ENCODE results near the gene OASL.
"Not testable (repeated sequence)": the region's sequence is repeated elsewhere in the genome, so short reads cannot be mapped to it uniquely, and the experiment has no call there.

Gene OASL

GRCh38 chr12:121047400-121047799 is 8.4 kb upstream of the OASL start:
- not testable (repeated sequence) for H3K27me3 ChIP-seq (ENCODE audit: insufficient read depth, low read length); H2AK5ac ChIP-seq (ENCODE audit: low read length); H4K8ac ChIP-seq (ENCODE audit: low read depth, low read length); H2AFZ ChIP-seq (ENCODE audit: insufficient read depth, low read length, poor library complexity); H3K14ac ChIP-seq (ENCODE audit: low read length); H3K36me3 ChIP-seq (ENCODE audit: control insufficient read depth in 1 of 2, insufficient read depth in 2 of 2, low read length in 2 of 2); H4K12ac ChIP-seq (ENCODE audit: low read depth, low read length); H3K79me2 ChIP-seq (ENCODE audit: control insufficient read depth, insufficient read depth, low read length, poor library complexity); H3K4me3 ChIP-seq (ENCODE audit: low read depth, low read length); H2BK120ac ChIP-seq (ENCODE audit: insufficient read depth, low read length, poor library complexity); H2BK5ac ChIP-seq (ENCODE audit: low read depth, low read length, poor library complexity); DNase-seq; H4K91ac ChIP-seq (ENCODE audit: low read depth, low read length); H2BK12ac ChIP-seq (ENCODE audit: low read length); H3K9ac ChIP-seq (ENCODE audit: low read length); H3K27ac ChIP-seq (ENCODE audit: low read depth, low read length); H3K79me1 ChIP-seq (ENCODE audit: low read length); H3K18ac ChIP-seq (ENCODE audit: low read length); H3K4ac ChIP-seq (ENCODE audit: low read depth, low read length); H3K23ac ChIP-seq (ENCODE audit: low read length); H3K9me3 ChIP-seq (ENCODE audit: insufficient read depth, low read depth, low read length); H3K4me2 ChIP-seq (ENCODE audit: low read length); H3K4me1 ChIP-seq (ENCODE audit: control insufficient read depth in 1 of 2, insufficient read depth in 2 of 2, low read length in 2 of 2)
- WGBS (ENCODE audit: extremely low coverage, insufficient coverage, insufficient read length): no CpG with 5 or more reads among the region's 12 CpGs

- no peak overlapping the region for H2AK5ac ChIP-seq (ENCODE audit: low read length)
- no peak overlapping the region for H4K12ac ChIP-seq (ENCODE audit: low read depth, low read length)
- no peak overlapping the region for H3K23ac ChIP-seq (ENCODE audit: low read length)
- DNase-seq: no peak
- H2AFZ ChIP-seq (ENCODE audit: insufficient read depth, low read length, poor library complexity): no peak overlapping the region
- H3K27ac ChIP-seq (ENCODE audit: low read depth, low read length): no peak overlapping the region
- WGBS (ENCODE audit: extremely low coverage, insufficient coverage, insufficient read length): no CpG with 5 or more reads among the region's 4 CpGs
- H3K9ac ChIP-seq (ENCODE audit: low read length): no peak overlapping the region
- H3K79me2 ChIP-seq (ENCODE audit: control insufficient read depth, insufficient read depth, low read length, poor library complexity): no peaks in the 10 kb centered on the region
- no peak overlapping the region for H3K4me3 ChIP-seq (ENCODE audit: low read depth, low read length)
- no peak overlapping the region for H2BK12ac ChIP-seq (ENCODE audit: low read length)
- H4K8ac ChIP-seq (ENCODE audit: low read depth, low read length): no peak overlapping the region
- H3K79me1 ChIP-seq (ENCODE audit: low read length): no peaks in the 10 kb centered on the region
- H3K27me3 ChIP-seq (ENCODE audit: insufficient read depth, low read length): no peaks in the 10 kb centered on the region
- H3K4ac ChIP-seq (ENCODE audit: low read depth, low read length): no peak overlapping the region
- H3K36me3 ChIP-seq (ENCODE audit: control insufficient read depth in 1 of 2, insufficient read depth in 2 of 2, low read length in 2 of 2): no peaks in the 10 kb centered on the region
- no peaks in the 10 kb centered on the region for H3K4me1 ChIP-seq (ENCODE audit: control insufficient read depth in 1 of 2, insufficient read depth in 2 of 2, low read length in 2 of 2)
- no peak overlapping the region for H3K18ac ChIP-seq (ENCODE audit: low read length)
- H2BK5ac ChIP-seq (ENCODE audit: low read depth, low read length, poor library complexity): no peak overlapping the region
- H4K91ac ChIP-seq (ENCODE audit: low read depth, low read length): no peak overlapping the region
- no peak overlapping the region for H3K4me2 ChIP-seq (ENCODE audit: low read length)
- no peak overlapping the region for H3K14ac ChIP-seq (ENCODE audit: low read length)
- H3K9me3 ChIP-seq (ENCODE audit: insufficient read depth, low read depth, low read length): no peaks in the 10 kb centered on the region
- H2BK120ac ChIP-seq (ENCODE audit: insufficient read depth, low read length, poor library complexity): no peak overlapping the region
These were observed 4.0 kb upstream of the OASL start for GRCh38 chr12:121043067-121043466.

GRCh38 chr12:121036810-121037326 is 2.2 kb downstream of the OASL start:
- H4K8ac ChIP-seq (ENCODE audit: low read depth, low read length): no peak overlapping the region
- H3K18ac ChIP-seq (ENCODE audit: low read length): no peak overlapping the region
- H3K9ac ChIP-seq (ENCODE audit: low read length): no peak overlapping the region
- no peaks in the 10 kb centered on the region for H3K36me3 ChIP-seq (ENCODE audit: control insufficient read depth in 1 of 2, insufficient read depth in 2 of 2, low read length in 2 of 2)
- DNase-seq: peak in 1 of 2 donors; percentile 27
- H4K12ac ChIP-seq (ENCODE audit: low read depth, low read length): no peak overlapping the region
- H2BK12ac ChIP-seq (ENCODE audit: low read length): no peak overlapping the region
- no peak overlapping the region for H2BK5ac ChIP-seq (ENCODE audit: low read depth, low read length, poor library complexity)
- H2AFZ ChIP-seq (ENCODE audit: insufficient read depth, low read length, poor library complexity): no peak overlapping the region
- no peaks in the 10 kb centered on the region for H3K4me1 ChIP-seq (ENCODE audit: control insufficient read depth in 1 of 2, insufficient read depth in 2 of 2, low read length in 2 of 2)
- WGBS (ENCODE audit: extremely low coverage, insufficient coverage, insufficient read length): no CpG with 5 or more reads among the region's 6 CpGs
- no peak overlapping the region for H3K27ac ChIP-seq (ENCODE audit: low read depth, low read length)
- no peak overlapping the region for H3K23ac ChIP-seq (ENCODE audit: low read length)
- H2AK5ac ChIP-seq (ENCODE audit: low read length): no peak overlapping the region
- H3K27me3 ChIP-seq (ENCODE audit: insufficient read depth, low read length): no peaks in the 10 kb centered on the region
- H3K4me3 ChIP-seq (ENCODE audit: low read depth, low read length): no peak overlapping the region
- no peaks in the 10 kb centered on the region for H3K79me2 ChIP-seq (ENCODE audit: control insufficient read depth, insufficient read depth, low read length, poor library complexity)
- H4K91ac ChIP-seq (ENCODE audit: low read depth, low read length): no peak overlapping the region
- no peak overlapping the region for H3K4ac ChIP-seq (ENCODE audit: low read depth, low read length)
- no peak overlapping the region for H2BK120ac ChIP-seq (ENCODE audit: insufficient read depth, low read length, poor library complexity)
- no peak overlapping the region for H3K14ac ChIP-seq (ENCODE audit: low read length)
- no peak overlapping the region for H3K4me2 ChIP-seq (ENCODE audit: low read length)
- no peaks in the 10 kb centered on the region for H3K9me3 ChIP-seq (ENCODE audit: insufficient read depth, low read depth, low read length)
- no peaks in the 10 kb centered on the region for H3K79me1 ChIP-seq (ENCODE audit: low read length)

GRCh38 chr12:121034616-121035305 is 4.3 kb downstream of the OASL start:
- H2BK12ac ChIP-seq (ENCODE audit: low read length): no peak overlapping the region
- no peak overlapping the region for H3K4ac ChIP-seq (ENCODE audit: low read depth, low read length)
- no peak overlapping the region for H3K27ac ChIP-seq (ENCODE audit: low read depth, low read length)
- no peak overlapping the region for H3K4me2 ChIP-seq (ENCODE audit: low read length)
- DNase-seq: no peak
- H3K4me3 ChIP-seq (ENCODE audit: low read depth, low read length): no peak overlapping the region
- no peak overlapping the region for H4K12ac ChIP-seq (ENCODE audit: low read depth, low read length)
- WGBS (ENCODE audit: extremely low coverage, insufficient coverage, insufficient read length): no CpG with 5 or more reads among the region's 9 CpGs
- no peaks in the 10 kb centered on the region for H3K36me3 ChIP-seq (ENCODE audit: control insufficient read depth in 1 of 2, insufficient read depth in 2 of 2, low read length in 2 of 2)
- H2BK120ac ChIP-seq (ENCODE audit: insufficient read depth, low read length, poor library complexity): no peak overlapping the region
- H2AK5ac ChIP-seq (ENCODE audit: low read length): no peak overlapping the region
- no peak overlapping the region for H2AFZ ChIP-seq (ENCODE audit: insufficient read depth, low read length, poor library complexity)
- H3K79me2 ChIP-seq (ENCODE audit: control insufficient read depth, insufficient read depth, low read length, poor library complexity): no peaks in the 10 kb centered on the region
- H3K18ac ChIP-seq (ENCODE audit: low read length): no peak overlapping the region
- H3K9me3 ChIP-seq (ENCODE audit: insufficient read depth, low read depth, low read length): no peaks in the 10 kb centered on the region
- no peak overlapping the region for H2BK5ac ChIP-seq (ENCODE audit: low read depth, low read length, poor library complexity)
- H3K4me1 ChIP-seq (ENCODE audit: control insufficient read depth in 1 of 2, insufficient read depth in 2 of 2, low read length in 2 of 2): no peaks in the 10 kb centered on the region
- no peak overlapping the region for H4K8ac ChIP-seq (ENCODE audit: low read depth, low read length)
- H3K9ac ChIP-seq (ENCODE audit: low read length): no peak overlapping the region
- no peak overlapping the region for H4K91ac ChIP-seq (ENCODE audit: low read depth, low read length)
- no peaks in the 10 kb centered on the region for H3K79me1 ChIP-seq (ENCODE audit: low read length)
- H3K27me3 ChIP-seq (ENCODE audit: insufficient read depth, low read length): no peaks in the 10 kb centered on the region
- H3K23ac ChIP-seq (ENCODE audit: low read length): no peak overlapping the region
- no peak overlapping the region for H3K14ac ChIP-seq (ENCODE audit: low read length)

All from trophoblast cell (in vitro differentiated cells and primary cell).